A673 (cell line): ENCODE data around the gene GPR137. TPM values are rescaled to one million over a fixed set of nuclear protein-coding genes. Genes with fewer than 3 reads are reported as not detected.

Experiments used
- BruUV-seq: library from RNA; stranded (reverse); fragments of 400-500 nt; replicated peaks from 2 replicates; lab custom pipeline; 2021; lab: Mats Ljungman, UMichigan
- CTCF ChIA-PET: fragments of 300-600 bp; sonication (Branson Sonifier 250); formaldehyde crosslinking; loops from one replicate; lab custom pipeline; 2022; ENCODE audit warnings: antibody characterized with exemption; lab: Charles Lee
- POLR2A ChIA-PET: fragments of 300-600 bp; sonication (Branson Sonifier 250); formaldehyde crosslinking; loops from one replicate; lab custom pipeline; 2022; ENCODE audit warnings: antibody characterized with exemption; ENCODE audit not compliant: low non-redundant PET; lab: Charles Lee
- DNase-seq: peaks from one replicate; pipeline ENCODE4 v3.0.0-alpha.2; 2015; ENCODE audit warnings: low spot score
- H3K27ac ChIP-seq: fragments of 200-600 bp; sonication (generic); 2 replicates; pipeline ENCODE4 v1.5.1; 2016; ENCODE audit warnings: mixed run types, low read depth, mild to moderate bottlenecking, mixed read lengths, antibody characterized with exemption, low read length; ENCODE audit not compliant: poor library complexity, severe bottlenecking
- H3K27me3 ChIP-seq: fragments of 200-600 bp; sonication (generic); replicated peaks from 2 replicates; pipeline ENCODE4 v1.6.1; 2017; ENCODE audit warnings: mixed run types, low read depth, mild to moderate bottlenecking, mixed read lengths, antibody characterized with exemption, low read length; ENCODE audit not compliant: insufficient read depth, poor library complexity
- H3K36me3 ChIP-seq: fragments of 200-600 bp; sonication (generic); 2 replicates; pipeline ENCODE4 v1.6.1; 2016; ENCODE audit warnings: mixed run types, mild to moderate bottlenecking, mixed read lengths, antibody characterized with exemption, low read length; ENCODE audit not compliant: insufficient read depth, poor library complexity, severe bottlenecking
- H3K4me1 ChIP-seq: fragments of 200-600 bp; sonication (generic); 2 replicates; pipeline ENCODE4 v1.6.1; 2017; ENCODE audit warnings: mixed run types, mild to moderate bottlenecking, mixed read lengths, antibody characterized with exemption, low read length; ENCODE audit not compliant: insufficient read depth, poor library complexity, severe bottlenecking
- H3K4me3 ChIP-seq: fragments of 200-600 bp; sonication (generic); 2 replicates; pipeline ENCODE4 v1.5.1; 2016; ENCODE audit warnings: low read depth, mixed run types, mild to moderate bottlenecking, mixed read lengths, low read length; ENCODE audit not compliant: poor library complexity, severe bottlenecking
- H3K9me3 ChIP-seq: fragments of 200-600 bp; sonication (generic); 2 replicates; pipeline ENCODE4 v1.6.1; 2016; ENCODE audit warnings: mixed run types, low read depth, mild to moderate bottlenecking, mixed read lengths, antibody characterized with exemption, low read length; ENCODE audit not compliant: poor library complexity, severe bottlenecking
- CTCF ChIP-seq: fragments of 300-800, 200-600 bp; sonication (generic); conservative IDR thresholded peaks from 2 replicates; pipeline ENCODE4 v1.5.1; 2017; ENCODE audit warnings: low read depth, mild to moderate bottlenecking, antibody characterized with exemption, low read length, moderate library complexity, mixed read lengths
- EZH2 ChIP-seq: fragments of 200-600 bp; sonication (generic); IDR thresholded peaks from 2 replicates; pipeline ENCODE4 v1.6.1; 2017; ENCODE audit warnings: borderline replicate concordance, low read depth, mild to moderate bottlenecking, mixed read lengths, antibody characterized with exemption, low read length; ENCODE audit not compliant: poor library complexity, severe bottlenecking
- intact Hi-C: fragments of 100-400 bp; cut with micrococcal nuclease; formaldehyde crosslinking; loops from one replicate; pipeline ENCODE4 v1.10.0; 2022; ENCODE audit not compliant: unreplicated experiment
- total RNA-seq: library from RNA; stranded (reverse); gene quantifications from 2 replicates; pipeline ENCODE4 v1.2.3, GENCODE V29; 2021

Gene GPR137
- total RNA-seq, 1 experiment from 2014 or later = 47.9 TPM

GRCh38 chr11:64254326-64254725 is 31.3 kb upstream of the GPR137 start:
- intact Hi-C loops = no loop called here
- Histone ChIP-seq H3K4me1 (peaks cover 18% of the 10 kb centered on the region), H3K27me3 (no peaks in the 10 kb centered on the region), H3K36me3 (peaks cover 40% of the 10 kb centered on the region), H3K9me3 (no peaks in the 10 kb centered on the region), H3K4me3 (no peak overlapping the region), H3K27ac (no peak overlapping the region)
- ChIA-PET CTCF (no interaction called here), POLR2A (no interaction called here)
- no TSS peak for BruUV-seq
- DNase-seq = no peak
- TF ChIP-seq EZH2 (no peak), CTCF (no peak)

GRCh38 chr11:64255135-64256128 is 30.2 kb upstream of the GPR137 start:
- no TSS peak for BruUV-seq
- POLR2A ChIA-PET = no interaction called here
- TF ChIP-seq CTCF (no peak), EZH2 (no peak)
- Histone ChIP-seq H3K27me3 (no peaks in the 10 kb centered on the region), H3K4me3 (no peak overlapping the region), H3K4me1 (peaks cover 9% of the 10 kb centered on the region), H3K36me3 (peaks cover 51% of the 10 kb centered on the region), H3K27ac (no peak overlapping the region), H3K9me3 (no peaks in the 10 kb centered on the region)
- intact Hi-C loops = no loop called here
- CTCF ChIA-PET = no interaction called here
- no peak for DNase-seq

- no peak overlapping the region for H3K27ac ChIP-seq
- TF ChIP-seq CTCF = no peak
- no peak for TF ChIP-seq EZH2
- no peak for DNase-seq
- H3K9me3 ChIP-seq = no peaks in the 10 kb centered on the region
- no peaks in the 10 kb centered on the region for H3K27me3 ChIP-seq
- no TSS peak for BruUV-seq
- POLR2A ChIA-PET = interaction anchor here (0.5 kb wide), 1 partner anchor 92 kb away, joined by 4 read pairs; no protein-coding TSS in a partner anchor
- peaks cover 4% of the 10 kb centered on the region for H3K4me1 ChIP-seq
- H3K4me3 ChIP-seq = no peak overlapping the region
- intact Hi-C loops = no loop called here
- peaks cover 54% of the 10 kb centered on the region for H3K36me3 ChIP-seq
- CTCF ChIA-PET = no interaction called here
Observed at GRCh38 chr11:64256300-64256699, 29.3 kb upstream of the GPR137 start.
